Adrenal gland (tissue), 5 donors: ENCODE data around the gene COL23A1.

Experiments used
- CTCF ChIP-seq, 6 experiments: fragments of 450-650 bp in 4 of 6; fragments of 200-600 bp in 2 of 6; sonication (generic) in 1 of 6; IDR thresholded peaks; 1 replicate in 5 of 6; 2 replicates in 1 of 6; pipeline versions ENCODE4 v1.5.1 to v1.8.0; 2016 to 2021; ENCODE audit warnings: antibody characterized with exemption in 6 of 6, mild to moderate bottlenecking in 2 of 6, moderate library complexity in 1 of 6
- POLR2A ChIP-seq, 2 donors: fragments of 450-650 bp; IDR thresholded peaks; one replicate each; pipeline ENCODE4 v1.6.1; 2017; ENCODE audit warnings: antibody characterized with exemption in 2 of 2, mild to moderate bottlenecking in 2 of 2, moderate library complexity in 1 of 2
- donor health status: DM: no; HTN: no; CAD: no.

- TF ChIP-seq CTCF (IDR thresholded peaks at IDR 0.05), result peak in 2 of 6 experiments; percentile 15 to 18
- TF ChIP-seq POLR2A (IDR thresholded peaks at IDR 0.05), result no peak
Measured at GRCh38 chr5:178208540-178209227, 381.5 kb downstream of the COL23A1 start.
